ENCODE data around the gene PTPRG. TPM values are rescaled to one million over a fixed set of nuclear protein-coding genes. Genes with fewer than 3 reads are reported as not detected.

PTPRG gene
- polyA plus RNA-seq, 3 donors, result 76.9 to 94.9 (median 92.1) TPM

DNA sequence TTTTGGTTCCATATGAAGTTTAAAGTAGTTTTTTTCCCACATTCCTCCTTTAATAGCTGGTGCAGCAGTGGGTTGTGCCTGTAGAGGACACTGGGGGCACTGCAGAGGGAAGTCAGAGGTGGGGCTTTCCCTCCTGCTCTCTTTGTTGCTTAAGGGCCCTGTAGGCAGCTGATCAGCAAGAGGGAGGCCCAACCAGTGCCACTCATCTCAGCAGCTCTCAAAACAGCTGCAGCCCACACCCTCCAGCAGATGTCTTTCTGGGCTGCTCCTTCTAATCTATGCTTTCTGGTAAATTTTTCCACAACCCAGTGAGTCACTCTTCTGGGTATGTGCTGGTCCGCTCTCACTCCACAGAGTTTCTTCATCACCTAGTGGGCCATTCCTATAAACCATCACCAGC is 548.2 kb downstream of the PTPRG start:
- DNase-seq (ENCODE audit: extremely low read depth in 1 of 11, low read depth in 9 of 11, low spot score in 4 of 11), result no peak

DNA sequence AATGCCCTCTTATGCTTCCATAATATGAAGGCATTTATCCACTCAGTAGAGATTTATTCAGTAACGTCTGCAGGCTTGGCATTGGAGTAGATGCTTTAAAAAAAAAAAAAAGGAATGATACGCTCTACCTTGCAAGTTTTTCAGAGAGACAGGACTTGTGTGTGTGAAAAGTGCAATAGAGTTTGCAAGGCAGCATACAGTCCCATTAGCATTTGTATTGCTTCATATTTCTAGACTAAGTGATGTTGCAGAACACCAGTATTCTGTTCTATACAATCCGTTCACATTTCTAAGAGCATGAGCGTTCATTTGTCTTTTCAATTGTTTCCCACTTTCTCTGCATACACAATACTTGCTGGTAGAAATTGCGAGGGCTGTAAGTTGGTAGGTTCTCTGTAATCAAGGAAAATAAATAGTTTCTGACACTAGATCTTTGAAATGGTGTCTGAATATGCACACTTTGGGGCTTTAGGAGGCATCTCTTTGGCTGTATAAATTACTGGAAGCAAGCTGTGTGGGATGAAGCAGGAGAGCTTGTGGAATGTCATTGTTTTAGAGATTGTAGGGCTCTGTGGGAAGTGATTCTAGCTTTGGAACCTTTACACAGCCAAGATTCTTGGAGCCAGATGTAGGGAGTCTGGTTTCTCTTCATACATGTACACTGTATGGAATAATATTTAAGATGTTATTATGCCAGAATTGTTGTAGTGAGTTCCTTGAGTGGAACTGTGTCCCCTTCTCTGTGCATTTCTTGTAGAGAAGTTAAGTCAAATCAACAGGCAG is 549.3 kb downstream of the PTPRG start:
- DNase-seq (ENCODE audit: extremely low read depth in 1 of 11, low read depth in 9 of 11, low spot score in 4 of 11), result no peak

GRCh38 chr3:62113092-62113491 is 551.7 kb downstream of the PTPRG start:
- no peak for DNase-seq (ENCODE audit: extremely low read depth in 1 of 11, low read depth in 9 of 11, low spot score in 4 of 11)

DNA sequence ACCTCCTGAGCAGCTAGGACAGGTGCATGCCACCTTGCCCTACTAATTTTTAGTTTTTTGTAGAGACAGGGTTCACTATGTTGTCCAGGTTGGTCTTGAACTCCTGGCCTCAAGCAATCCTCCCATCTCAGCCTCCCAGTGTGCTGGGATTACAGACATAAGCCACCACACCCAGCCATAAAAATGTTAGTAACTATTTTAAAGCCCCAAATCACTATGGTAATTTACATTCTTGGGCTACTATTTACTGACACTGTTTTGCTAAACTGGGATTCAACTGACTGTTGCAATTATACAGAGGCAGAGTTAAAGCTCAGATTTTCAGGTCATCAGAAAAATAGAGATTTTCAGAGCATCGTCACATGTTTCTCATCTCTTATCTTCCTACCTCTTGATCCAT is 553.4 kb downstream of the PTPRG start:
- no peak for DNase-seq (ENCODE audit: extremely low read depth in 1 of 11, low read depth in 9 of 11, low spot score in 4 of 11)

DNA sequence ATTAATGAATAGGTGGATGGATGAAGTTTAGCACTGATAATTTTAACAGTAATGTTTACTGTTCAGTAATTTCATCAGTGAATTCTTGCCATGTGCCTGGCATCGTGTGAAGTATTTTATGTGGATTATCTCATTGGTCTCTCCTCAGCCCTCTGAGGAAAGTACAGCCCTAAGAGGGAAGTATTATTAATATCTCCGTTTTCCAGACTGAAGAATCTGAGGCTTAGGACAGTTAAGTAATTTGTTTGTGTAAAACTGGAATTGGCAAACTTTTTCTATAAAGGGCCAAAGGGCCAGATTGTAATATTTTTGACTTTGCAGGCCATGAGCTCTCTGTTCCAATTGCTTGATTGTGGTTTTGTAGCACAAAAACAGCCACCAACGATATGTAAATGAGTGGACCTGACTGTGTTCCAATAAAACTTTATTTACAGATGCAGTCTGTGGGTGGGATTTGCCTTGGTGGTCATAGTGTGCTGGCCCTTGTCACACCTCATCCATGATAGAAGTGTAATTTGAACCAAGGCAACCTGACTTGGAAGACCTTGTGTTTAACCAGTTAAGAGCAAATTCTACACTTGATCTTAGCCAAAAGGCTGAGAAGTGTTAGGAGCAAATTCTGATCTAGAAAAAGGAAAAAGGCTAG is 556.7 kb downstream of the PTPRG start:
- DNase-seq (ENCODE audit: extremely low read depth in 1 of 11, low read depth in 9 of 11, low spot score in 4 of 11), result no peak

DNA sequence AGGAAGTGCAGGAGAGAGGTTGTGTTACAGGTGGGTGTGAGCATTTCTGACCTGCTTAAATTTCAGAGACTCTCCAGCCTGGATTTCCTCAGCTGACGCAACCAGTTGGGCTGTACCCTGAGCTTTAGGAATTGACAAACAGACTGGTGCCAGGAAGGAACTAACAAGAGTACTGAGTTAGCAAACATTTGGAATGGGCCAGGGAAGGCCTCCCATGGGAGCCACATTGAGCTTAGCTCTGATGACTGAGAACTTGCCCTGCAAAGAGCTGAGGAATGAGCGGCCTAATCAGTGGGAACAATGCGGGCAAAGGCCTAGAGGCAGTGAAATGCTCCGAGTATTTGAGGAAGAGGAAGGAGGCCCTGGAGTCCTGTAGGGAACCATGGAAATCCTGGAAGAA is 557.8 kb downstream of the PTPRG start:
- no peak for DNase-seq (ENCODE audit: extremely low read depth in 1 of 11, low read depth in 9 of 11, low spot score in 4 of 11)

DNA sequence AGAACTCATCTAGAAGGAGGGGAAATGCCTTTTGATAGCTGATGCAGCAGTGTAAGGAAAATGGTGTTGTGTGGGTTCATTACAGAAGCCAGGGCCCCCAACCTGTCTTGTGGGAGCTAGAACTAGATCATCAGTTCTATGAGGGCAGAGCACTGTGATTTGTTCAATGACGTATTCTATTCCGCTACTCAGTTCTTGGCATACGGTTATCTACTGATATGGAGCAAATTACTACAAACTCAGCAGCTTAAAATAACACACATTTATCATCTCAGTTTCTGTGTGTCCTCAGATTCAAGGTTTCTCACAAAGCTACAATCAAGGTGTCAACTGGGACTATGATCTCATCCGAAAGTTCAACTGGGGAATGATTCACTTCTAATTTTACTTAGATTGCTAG is 561.4 kb downstream of the PTPRG start:
- no peak for DNase-seq (ENCODE audit: extremely low read depth in 1 of 11, low read depth in 9 of 11, low spot score in 4 of 11)

- no peak for DNase-seq (ENCODE audit: extremely low read depth in 1 of 11, low read depth in 9 of 11, low spot score in 4 of 11)
Measured at GRCh38 chr3:62125380-62125779, 564.0 kb downstream of the PTPRG start.

- DNase-seq (ENCODE audit: extremely low read depth in 1 of 11, low read depth in 9 of 11, low spot score in 4 of 11), result no peak
Measured at GRCh38 chr3:62127116-62127515, 565.7 kb downstream of the PTPRG start.

DNA sequence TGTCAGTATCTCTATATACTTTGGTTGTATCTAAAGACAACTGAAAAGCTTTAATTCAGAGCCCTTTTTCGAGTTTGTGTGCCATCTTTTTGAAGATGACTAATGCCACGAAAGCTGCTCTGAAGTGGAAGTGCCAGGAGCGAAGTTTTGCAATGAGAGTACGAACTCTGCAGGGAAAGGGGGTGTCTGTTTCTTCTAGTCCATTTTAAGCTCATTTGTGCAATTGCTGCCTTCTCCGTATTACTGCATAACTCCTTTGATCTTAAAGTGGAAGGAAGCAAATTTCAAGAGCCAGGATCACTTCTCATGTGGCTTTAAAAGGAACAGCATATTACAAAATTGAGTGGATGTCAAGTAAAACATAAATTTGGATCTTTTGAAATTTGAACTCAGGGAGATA is 566.7 kb downstream of the PTPRG start:
- DNase-seq (ENCODE audit: extremely low read depth in 1 of 11, low read depth in 9 of 11, low spot score in 4 of 11), result no peak

GRCh38 chr3:62128681-62129080 is 567.3 kb downstream of the PTPRG start:
- DNase-seq (ENCODE audit: extremely low read depth in 1 of 11, low read depth in 9 of 11, low spot score in 4 of 11), result no peak

- no peak for DNase-seq (ENCODE audit: extremely low read depth in 1 of 11, low read depth in 9 of 11, low spot score in 4 of 11)
Measured at GRCh38 chr3:62131050-62131449, 569.7 kb downstream of the PTPRG start.

GRCh38 chr3:62131620-62132019 is 570.2 kb downstream of the PTPRG start:
- DNase-seq (ENCODE audit: extremely low read depth in 1 of 11, low read depth in 9 of 11, low spot score in 4 of 11), result no peak

DNA sequence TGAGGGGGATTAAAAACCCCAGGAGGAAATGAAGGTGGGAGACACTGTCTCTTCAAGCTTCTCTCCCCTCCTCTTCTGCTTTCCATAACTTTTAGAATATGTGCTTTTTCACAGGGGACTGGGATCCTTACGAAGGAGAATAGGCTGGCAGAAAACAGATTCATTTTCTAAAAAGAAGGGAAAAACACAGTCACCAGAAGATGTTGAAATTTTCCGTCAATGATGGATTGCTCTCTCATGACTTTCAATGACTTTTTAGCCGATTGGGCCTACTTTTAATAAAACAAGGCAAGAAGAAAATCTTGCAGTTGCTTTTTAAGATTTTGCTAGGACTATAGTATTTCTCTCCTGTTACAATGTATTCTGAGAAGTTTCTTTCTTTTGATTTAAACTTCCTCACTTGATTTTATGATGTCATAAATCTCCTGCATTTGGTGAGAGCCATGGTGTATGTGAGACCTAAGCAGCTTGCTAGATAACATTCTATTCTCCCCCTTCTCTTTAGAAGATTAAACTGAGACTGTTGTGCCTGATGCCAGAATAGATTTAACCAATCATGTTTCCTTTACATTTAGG is 570.7 kb downstream of the PTPRG start:
- no peak for DNase-seq (ENCODE audit: extremely low read depth in 1 of 11, low read depth in 9 of 11, low spot score in 4 of 11)

GRCh38 chr3:62133015-62133414 is 571.6 kb downstream of the PTPRG start:
- DNase-seq (ENCODE audit: extremely low read depth in 1 of 11, low read depth in 9 of 11, low spot score in 4 of 11), result no peak

- no peak for DNase-seq (ENCODE audit: extremely low read depth in 1 of 11, low read depth in 9 of 11, low spot score in 4 of 11)
Measured at GRCh38 chr3:62134061-62134496, 572.7 kb downstream of the PTPRG start.

- no peak for DNase-seq (ENCODE audit: extremely low read depth in 1 of 11, low read depth in 9 of 11, low spot score in 4 of 11)
Measured at GRCh38 chr3:62135741-62136140, 574.4 kb downstream of the PTPRG start.

DNA sequence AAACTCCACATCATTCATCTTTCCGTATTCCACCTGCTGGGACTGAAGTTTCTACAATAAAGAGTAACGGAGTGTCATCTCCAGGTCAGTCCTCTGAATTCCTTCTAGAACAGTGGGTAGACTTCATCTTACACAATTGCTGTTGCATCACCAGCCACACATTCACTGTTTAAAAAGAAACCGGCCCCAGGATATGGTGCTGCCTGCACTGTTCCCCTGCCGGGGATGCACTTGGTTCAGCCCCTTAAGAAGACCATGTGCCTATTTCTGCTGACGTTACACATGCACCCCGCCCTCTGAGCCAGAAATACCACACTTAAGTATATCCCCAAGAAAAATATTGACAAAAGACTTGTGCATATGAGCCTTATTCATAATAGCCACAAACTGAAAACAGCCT is 578.6 kb downstream of the PTPRG start:
- DNase-seq (ENCODE audit: extremely low read depth in 1 of 11, low read depth in 9 of 11, low spot score in 4 of 11), result no peak

DNA sequence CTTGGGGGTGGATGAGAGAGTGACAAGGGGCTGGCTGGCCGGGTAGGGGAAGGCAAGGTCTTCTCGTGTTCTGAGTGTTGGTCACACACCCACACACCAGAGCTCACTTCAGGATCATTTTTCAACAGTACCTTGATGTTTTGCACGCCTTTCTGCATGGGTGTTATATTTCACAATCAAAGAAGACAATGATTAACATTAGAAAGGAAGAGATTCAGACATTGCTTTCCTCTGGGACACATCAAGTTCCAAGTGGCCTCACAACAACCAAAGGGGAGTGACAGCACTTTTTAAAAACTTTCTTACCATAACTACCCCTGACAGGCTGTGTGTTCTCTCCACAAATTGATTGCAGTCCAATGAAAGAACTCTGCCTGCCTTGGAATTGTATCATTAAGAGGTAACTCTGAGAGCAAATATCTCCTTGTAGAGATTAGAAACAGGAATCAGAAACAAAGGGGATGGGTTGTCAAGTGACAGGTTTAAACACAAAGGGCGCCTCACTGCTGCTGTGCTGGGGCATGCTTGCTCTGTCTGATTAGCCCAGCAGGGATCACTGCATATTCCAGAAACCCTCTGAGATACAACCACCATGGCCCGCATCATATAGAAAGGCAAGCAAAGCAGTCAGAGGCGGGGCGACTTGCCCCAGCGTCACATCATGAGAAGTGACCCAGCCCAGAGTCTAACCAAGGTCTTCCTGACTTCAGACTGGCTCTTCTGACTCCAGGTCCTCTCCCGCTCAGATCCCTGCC is 581.1 kb downstream of the PTPRG start:
- peak in 3 of 11 donors; percentile 50 to 64 (median 57) for DNase-seq (ENCODE audit: extremely low read depth in 1 of 11, low read depth in 9 of 11, low spot score in 4 of 11)

Measured in renal cortex interstitium (tissue), 11 donors.